HTERT RPE-1 (cell line): ENCODE data around the gene RIMBP2.

Experiments used
- in situ Hi-C: fragments of 300-500 bp; cut with MboI; formaldehyde crosslinking; loops from 4 replicates; pipeline ENCODE4 v1.14.3; 2020; ENCODE audit warnings: low sequenced_read_pairs

The RIMBP2 gene

DNA sequence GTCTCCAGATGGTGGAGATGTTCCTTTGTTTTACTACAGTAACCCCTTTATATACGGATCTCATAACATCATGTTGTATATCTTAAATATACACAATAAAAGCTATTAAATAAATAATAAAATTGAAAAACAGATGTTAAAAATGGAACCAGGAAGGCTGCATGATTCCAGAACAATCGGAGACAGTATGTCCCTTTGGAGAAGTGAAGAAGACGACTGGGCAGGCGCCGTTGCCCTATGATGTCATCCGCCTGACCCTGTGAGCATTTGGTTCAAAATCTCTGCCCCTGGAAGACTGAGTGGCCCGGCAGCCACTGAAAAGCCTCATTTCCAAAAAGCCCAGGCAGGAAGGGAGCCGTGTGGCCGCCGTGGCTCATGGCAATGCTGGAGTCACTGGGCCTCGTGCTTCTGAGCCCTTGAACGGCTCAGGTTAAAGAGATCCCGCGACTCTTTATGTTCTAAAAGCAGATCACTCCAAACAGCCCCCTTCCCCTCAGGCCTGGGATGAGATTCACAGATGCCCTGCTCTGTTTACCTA lies 30.8 kb downstream of the RIMBP2 start:
- in situ Hi-C loops = no loop called here

DNA sequence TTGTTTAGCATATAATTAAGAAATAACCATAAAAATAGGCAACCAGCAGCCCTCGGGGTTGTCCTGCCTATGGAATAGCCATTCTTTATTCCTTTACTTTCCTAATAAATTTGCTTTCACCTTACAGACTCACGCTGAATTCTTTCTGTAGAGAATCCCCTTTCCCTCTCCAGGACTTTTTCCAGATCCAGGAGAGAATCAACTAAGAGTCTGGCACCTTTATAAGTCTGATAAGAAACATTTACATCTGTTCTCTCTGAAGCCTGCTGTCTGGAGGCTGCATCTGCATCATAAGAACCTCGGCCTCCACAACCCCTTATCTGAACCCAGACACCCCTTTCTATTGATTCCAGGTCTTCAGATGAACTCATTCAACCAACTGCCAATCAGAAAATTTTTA lies 32.3 kb downstream of the RIMBP2 start:
- in situ Hi-C loops = no loop called here

DNA sequence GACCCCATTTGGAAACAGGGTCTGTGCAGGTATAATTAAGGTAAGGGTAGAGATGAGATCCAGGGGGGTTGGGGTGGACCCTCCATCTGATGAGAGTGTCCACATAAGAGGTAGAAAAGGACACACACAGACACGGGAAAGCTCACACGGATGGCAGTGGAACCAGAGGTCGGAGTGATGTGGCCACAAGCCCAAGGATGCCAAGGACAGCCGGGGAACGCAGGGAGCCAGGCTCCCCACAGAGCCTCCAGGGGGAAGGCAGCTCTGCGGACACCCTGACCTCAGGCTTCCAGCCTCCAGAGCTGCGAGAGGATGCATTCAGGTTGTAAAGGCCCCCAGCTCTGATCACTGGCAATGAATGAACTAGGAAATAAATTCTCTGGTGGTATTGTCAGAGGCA lies 33.0 kb downstream of the RIMBP2 start:
- in situ Hi-C loops = no loop called here

DNA sequence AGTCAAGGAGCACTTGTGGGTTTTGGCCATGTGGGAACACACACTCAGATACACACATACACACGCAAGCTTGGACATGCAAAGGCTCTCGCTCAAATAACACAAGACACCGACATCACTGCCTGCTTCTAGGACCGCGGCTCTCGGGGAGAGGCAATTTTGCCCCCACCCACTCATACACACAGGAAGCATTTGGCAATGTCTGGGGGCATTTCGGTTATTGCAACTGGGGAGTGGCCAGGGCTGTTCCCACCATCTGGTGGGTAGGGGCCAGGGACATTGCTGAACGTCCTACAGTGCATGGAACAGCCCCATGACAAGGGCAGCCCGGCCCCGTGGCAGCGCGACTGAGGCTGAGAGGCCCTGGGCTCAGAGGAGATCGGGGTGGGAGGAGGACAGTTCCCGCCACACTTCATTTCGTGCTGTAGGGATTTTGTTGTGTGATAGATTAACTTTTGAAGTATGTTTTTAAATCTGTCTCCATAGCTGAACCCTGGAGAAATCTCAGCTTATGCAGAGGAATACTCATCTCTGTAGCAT lies 35.6 kb downstream of the RIMBP2 start:
- in situ Hi-C loops = no loop called here

DNA sequence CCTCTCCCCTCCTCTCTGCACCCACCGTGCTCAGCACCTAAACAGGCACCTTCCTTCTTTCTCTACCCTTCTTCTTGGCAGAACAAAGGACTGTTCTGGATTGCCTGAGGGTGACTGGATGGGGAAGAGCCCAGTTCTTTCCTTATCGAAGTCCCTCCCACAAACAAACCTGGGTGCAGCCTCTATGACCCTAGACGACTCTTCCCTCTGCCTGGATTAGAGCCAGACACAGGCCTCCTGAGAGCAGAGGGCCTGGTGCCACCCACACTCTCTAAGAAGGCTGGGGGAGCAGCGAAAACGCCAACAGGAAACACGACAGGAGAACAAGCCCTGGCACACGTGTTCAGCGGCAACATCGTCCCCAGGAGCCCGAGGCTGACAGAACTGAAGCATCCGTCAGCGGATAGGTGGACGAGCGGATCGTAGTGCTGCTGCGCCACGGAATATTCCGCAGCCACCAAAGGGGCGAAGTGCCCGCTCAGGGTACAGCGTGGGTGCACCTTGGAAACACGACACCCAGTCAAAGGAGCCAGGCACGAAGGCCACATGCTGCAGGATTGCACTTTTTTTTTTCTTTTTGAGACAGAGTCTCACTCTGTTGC lies 38.0 kb downstream of the RIMBP2 start:
- in situ Hi-C loops = no loop called here

DNA sequence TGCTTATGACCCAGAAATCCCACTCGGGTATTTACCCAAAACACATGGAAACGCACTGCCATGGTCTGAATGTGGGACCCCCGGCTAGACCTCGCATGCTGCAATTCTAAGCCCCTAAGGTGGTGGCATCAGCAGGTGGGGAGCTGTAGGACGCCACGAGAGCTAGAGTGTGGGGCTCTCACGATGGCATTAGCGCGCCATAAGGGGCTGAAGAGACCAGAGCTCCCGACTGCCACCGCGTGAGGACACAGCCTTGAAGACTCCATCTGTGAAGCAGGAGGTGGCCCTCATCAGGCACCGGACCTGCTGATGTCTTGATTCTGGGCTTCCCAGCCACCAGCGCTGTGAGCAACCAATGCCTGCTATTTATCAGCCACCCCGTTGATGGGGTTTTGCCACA lies 40.3 kb downstream of the RIMBP2 start:
- in situ Hi-C loops = no loop called here

DNA sequence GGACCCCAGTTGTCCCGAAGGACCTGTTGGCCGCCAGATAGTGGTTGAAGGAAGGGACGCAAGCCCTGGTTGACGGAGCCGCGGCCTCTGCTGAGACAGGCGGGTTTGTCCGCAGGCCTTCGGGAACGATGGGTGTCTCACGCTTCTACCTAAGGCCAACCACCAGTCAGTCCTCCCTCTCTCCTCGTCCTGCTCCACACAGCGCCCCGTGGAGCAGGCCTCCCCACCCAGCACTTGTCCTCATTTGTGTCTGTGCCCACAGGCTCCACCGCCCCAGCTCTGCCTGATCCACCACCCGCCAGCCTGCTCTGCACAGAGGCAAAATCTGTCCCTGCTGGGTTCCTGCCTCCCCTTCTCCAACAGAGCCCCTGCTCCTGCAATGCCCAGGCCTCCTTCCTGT lies 41.0 kb downstream of the RIMBP2 start:
- in situ Hi-C loops = no loop called here

DNA sequence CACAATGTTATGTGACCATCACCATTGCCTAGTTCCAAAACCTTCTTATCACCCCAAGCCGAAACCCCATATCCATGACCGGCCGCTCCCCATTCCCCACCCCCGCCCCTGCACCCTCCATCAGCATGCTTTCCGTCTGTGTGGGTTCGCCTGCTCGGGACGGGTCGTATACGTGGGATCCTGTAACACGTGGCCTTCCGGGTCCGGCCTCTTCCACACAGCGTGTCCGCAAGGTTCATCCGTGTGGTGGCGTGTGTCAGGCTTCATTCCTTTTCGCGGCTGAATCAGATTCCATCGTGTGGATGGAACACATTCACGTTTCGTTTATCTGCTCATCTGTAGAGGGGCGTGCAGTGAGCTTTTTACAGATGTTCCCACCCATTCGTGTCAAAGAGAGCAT lies 41.4 kb downstream of the RIMBP2 start:
- in situ Hi-C loops = no loop called here

DNA sequence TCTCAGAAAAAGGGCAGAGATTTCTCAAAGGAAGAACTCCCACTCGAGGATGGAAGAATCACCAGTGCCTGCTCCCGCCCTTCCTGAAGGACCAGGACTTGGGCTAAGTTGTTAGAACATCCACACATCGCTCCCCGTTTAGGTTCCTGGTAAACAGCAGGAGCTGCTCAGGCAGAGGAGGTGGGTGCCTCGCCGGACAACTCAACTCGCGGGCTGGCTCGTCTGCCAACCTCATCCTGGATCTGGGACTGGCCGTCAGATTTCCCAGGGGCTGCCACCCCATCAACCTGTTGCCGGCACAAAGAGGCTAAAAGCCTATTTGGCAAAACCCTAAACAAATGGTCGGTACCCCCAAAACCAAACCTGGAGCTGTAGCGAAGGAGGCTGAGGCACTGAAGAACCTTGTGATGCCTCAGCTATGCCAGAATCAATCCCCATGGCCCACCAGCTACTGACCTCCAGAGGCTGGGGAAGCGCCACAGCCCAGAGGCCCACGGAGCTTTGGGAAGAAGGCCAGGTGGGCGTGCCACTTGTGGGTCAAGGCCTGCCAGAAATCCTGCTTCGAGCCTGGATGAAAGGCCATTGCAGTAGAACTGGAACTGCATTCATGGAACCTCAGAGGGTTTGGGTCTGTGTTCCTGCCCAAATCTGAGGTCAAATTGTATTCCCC lies 42.9 kb downstream of the RIMBP2 start:
- in situ Hi-C loops = no loop called here

DNA sequence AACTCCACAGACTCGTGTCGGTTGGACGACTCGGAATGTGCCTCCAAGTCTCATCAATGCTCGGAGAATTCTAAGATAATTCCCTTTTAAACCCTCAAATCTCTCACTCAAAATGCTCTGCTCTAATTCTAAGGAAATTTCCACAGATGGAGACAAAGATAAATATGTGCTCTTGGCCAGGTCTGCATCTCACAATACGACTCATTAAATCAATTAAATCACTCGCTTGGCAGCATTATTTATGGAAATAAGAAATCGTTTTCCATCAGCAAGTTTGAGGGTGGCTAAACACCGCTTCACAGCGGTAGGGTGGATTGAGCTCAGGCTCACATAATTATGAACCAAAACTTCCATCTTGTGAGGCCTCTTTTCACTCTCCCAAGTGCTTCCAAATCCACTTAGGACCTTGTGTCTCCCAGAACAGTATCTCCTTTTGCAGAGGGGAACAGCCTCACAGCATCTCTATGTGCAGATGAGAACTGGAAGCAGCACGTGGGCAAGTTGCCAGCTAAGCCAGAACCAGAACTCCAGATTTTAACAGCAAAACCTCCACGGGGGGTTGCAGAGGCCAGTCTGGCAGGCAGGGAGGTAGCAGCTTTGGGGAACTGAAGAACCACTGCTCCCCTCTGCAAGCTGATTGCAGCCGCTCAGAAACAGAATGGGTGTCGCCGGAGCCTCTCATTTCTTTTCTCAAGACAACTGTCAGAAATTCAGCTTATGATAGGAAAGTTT lies 43.8 kb downstream of the RIMBP2 start:
- in situ Hi-C loops = no loop called here

DNA sequence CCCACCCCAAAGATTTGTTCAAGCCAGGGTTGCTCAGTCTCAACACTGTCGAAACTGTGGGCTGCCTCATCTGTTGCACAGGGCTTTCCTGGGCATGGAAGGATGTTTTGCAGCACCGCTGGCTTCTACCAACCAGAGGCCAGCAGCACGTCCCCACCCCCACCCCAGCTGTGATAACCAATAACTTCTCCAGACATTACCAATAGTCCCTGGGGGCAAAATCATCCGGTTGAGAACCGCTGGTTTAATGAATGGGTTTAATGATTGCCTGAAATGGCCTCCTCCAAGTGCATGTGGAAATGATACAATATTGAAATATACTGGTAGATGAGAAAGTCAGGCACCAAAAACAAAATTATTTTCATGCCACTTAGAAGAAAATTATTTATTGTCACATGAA lies 44.5 kb downstream of the RIMBP2 start:
- in situ Hi-C loops = no loop called here

DNA sequence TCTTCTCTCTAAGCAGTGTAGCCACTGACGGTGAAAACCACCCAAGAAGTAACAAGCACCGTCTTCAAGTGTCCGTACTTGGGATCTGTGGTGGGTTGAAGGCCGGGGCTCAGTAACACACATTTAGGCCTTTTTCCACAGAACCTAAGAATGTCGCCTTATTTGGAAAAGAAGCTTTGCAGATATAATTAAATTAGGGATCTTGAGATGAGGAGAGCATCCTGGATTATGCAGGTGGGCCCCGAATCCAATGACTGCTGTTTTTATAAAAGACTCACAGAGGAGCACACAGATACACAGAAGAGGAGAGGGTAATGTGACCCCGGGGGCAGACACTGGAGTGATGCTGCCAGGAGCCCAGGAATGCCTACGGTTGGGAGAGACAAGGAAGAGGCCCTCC lies 46.3 kb downstream of the RIMBP2 start:
- in situ Hi-C loops = no loop called here

DNA sequence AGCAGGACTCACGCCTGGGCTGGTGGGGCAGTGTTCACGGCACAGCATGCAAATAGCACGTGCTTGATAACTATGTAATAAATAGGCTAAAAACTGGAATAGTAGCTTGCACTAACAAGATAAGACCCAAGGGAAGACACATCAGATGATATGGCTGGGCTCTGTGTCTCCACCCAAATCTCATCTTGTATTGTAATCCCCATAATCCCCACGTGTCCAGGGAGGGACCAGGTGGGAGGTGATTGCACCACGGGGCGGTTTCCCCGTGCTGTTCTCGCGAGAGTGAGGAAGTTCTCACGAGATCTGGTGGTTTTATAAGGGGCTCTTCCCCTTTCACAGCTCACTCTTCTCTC lies 46.9 kb downstream of the RIMBP2 start:
- in situ Hi-C loops = no loop called here

DNA sequence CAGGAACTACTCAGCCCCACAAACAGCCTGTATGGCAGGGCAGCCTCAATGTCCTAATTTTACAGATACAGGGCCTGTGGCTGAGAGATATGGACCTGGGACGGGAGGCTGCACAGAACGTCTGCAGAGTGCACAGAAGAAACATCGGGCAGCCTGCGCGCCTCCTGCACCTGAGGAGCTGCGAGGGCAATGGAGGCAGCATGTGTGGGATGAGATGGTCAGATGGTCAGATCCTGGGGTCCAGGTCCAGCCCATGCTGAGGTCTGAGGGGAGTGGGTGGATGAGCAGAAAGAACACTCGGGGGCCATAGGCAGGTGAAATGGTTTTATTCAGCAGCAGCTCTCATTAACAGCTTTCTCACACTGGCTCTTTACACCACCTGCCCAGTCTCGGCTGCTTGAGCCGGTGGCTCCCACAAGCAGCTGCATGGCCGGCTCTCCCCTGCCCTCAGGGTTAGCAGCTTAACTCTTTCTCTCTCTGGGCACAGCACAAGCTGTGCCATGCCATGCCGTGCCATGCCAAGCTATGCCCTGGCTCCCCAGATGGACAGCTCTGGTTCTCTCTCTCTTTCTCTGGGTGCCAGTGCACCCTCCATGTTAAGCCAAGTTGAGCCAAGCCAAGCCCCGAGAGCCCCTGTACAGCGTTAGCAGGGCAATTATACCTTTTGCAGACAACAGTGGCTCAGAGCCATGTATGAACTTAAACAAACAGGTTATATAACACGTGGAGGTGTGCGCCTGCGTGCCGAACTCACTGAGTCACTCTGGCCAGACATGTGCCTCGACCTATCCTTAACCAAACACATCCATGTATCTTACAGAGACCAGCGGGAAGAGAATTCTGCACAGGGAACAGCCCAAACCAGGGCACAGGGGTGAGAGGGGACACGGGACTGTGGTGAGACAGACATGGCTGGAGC lies 47.6 kb downstream of the RIMBP2 start:
- in situ Hi-C loops = no loop called here

DNA sequence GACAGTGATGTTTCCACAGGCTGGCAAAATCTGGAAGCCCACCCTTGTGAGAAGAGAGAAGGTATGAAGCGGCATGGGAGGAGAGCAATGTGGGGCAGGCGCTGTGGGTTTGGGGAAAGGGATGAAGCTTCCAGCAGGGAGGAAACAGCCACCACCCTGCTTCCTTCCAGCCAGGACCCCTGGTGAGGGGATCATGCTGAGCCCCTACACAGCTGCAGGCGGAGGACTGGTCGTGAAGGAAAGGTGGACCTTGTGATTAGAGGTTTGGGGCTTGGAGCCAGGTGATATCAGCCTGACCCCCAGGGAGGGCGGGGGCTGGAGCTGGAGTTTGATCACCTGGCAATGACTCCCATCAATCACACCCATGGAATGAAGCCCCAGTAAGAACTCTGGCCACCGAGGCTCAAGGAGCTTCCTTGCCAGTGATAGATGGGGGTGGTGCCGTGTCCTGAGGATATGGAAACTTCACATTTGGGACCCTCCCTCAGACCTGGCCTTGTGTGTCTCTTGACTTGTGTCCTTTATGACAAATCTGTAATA lies 48.6 kb downstream of the RIMBP2 start:
- in situ Hi-C loops = no loop called here

DNA sequence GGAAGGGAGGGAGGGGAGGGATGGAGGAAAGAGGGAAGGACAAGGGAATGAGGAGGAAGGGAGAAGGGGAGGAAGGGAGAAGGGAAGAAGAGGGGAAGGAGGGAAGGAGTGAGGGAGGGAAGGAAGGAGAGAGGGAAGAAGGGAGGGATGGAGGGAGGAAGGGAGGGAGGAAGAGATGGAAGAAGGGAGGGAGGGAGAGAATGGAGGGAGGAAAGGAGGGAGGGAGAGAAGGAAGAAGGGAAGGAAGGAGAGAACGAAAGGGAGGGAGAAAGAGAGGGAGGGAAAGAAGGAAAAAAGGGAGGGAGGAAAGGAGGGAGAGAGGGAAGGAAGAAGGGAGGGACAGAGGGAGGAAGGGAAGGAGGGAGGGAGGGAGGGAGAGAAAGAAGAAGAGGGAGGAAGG lies 49.5 kb downstream of the RIMBP2 start:
- in situ Hi-C loops = no loop called here

DNA sequence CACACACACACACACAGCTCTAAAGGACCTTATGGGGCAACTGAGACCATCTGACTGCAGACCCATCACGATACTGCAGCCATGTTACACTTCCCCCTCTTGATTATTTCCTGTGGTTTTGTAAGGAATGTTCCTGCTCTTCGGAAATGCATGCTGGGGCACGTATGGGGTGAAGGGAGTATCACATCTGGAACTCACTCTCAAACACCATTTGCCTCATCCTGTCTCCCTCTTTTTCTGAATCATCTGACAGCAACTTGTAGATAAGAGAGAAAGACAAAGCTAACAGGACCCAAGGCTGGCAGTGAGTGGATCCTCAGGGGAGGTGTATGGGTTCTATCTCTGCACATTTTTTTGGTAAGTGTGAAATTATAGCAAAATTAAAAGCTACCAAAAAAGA lies 50.3 kb downstream of the RIMBP2 start:
- in situ Hi-C loops = no loop called here

DNA sequence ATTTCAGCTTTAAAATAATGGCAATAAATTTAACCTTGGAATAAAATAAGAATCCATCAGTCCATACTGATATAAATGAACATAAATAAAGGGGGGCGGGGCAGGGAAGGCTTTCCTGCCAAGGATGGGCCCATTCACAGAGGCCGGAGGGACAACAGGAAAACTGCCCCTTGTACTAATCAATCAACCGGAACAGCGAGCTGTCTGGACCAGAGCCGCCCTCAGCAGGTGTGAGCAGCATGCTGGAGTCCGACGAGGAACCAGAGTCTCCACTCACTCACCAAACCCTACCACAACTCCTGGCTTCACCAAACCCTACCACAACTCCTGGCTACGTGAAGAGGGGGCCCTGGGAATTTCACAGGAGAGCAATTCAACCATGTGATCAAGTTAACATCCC lies 51.3 kb downstream of the RIMBP2 start:
- in situ Hi-C loops = no loop called here

DNA sequence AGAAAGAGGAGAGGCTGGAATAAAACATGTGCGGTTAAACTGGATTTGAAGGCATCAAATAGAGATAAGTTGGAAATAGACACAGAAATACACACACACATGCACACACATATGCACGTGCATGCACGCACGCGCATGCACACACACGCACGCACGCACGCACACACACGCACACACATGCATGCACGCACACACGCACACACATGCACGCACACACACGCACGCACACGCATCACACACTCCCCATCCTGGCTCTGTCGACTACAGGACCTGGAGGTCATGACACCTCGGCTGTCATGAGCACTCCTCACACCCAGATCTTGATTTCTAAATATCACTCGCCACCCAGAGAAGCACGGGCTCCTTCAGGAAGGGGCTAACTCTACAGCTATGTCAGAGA lies 51.8 kb downstream of the RIMBP2 start:
- in situ Hi-C loops = no loop called here

DNA sequence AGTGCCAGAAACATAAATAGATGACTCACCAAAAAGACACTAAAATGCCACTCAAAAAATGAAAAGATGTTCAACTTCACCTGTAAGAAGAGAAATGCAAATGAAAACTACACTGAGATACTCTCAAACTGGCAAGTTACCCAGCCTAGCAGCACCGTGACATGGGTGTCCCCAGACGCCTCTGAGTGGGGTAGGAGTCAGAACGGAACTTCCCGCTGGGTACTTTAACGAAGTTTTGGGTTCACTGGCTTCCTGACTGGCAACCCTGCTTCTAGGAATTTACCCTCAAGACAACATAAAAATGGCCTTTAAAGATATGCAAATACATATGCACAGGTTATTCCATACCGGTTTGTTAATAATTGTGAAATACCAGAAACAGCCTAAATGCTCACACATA lies 52.6 kb downstream of the RIMBP2 start:
- in situ Hi-C loops = no loop called here
